WERI-Rb-1 (cell line): Measurements from ENCODE around the gene ABHD6.

Source experiments
- DNase-seq: peaks from one replicate; pipeline ENCODE4 v3.0.0-alpha.2; 2020
- H3K27ac ChIP-seq: fragments of 250-450 bp; sonication (Bioruptor Pico); 2 replicates; pipeline ENCODE4 v1.5.1; 2020; ENCODE audit warnings: mild to moderate bottlenecking, moderate library complexity
- H3K27me3 ChIP-seq: fragments of 250-450 bp; sonication (Bioruptor Pico); 2 replicates; pipeline ENCODE4 v1.5.1; 2021; ENCODE audit warnings: mild to moderate bottlenecking, low read depth, moderate library complexity; ENCODE audit not compliant: insufficient read depth, severe bottlenecking
- H3K36me3 ChIP-seq: fragments of 250-450 bp; sonication (Bioruptor Pico); 2 replicates; pipeline ENCODE4 v1.5.1; 2020; ENCODE audit warnings: mild to moderate bottlenecking, moderate library complexity
- H3K4me3 ChIP-seq: 2 replicates; pipeline ENCODE4 v1.5.1; 2011; ENCODE audit warnings: low read depth, mild to moderate bottlenecking, control low read depth, low read length
- H3K9me3 ChIP-seq: fragments of 250-450 bp; sonication (Bioruptor Pico); 2 replicates; pipeline ENCODE4 v1.5.1; 2021; ENCODE audit warnings: mild to moderate bottlenecking, moderate library complexity; ENCODE audit not compliant: severe bottlenecking
- CTCF ChIP-seq: IDR thresholded peaks from 2 replicates; pipeline ENCODE4 v1.5.1; 2011; ENCODE audit warnings: low read depth, mild to moderate bottlenecking, control low read depth, inconsistent platforms, low read length

The ABHD6 gene

GRCh38 chr3:58317811-58318210 is 80.2 kb downstream of the ABHD6 start:
- Histone ChIP-seq H3K27ac (no peak overlapping the region), H3K36me3 (peaks cover 51% of the 10 kb centered on the region), H3K9me3 (no peaks in the 10 kb centered on the region), H3K27me3 (no peaks in the 10 kb centered on the region), H3K4me3 (no peak overlapping the region)
- DNase-seq = no peak
- no peak for TF ChIP-seq CTCF

GRCh38 chr3:58321791-58322190 is 84.2 kb downstream of the ABHD6 start:
- TF ChIP-seq CTCF = no peak
- Histone ChIP-seq H3K36me3 (peaks cover 16% of the 10 kb centered on the region), H3K9me3 (no peaks in the 10 kb centered on the region), H3K27me3 (no peaks in the 10 kb centered on the region), H3K27ac (no peak overlapping the region), H3K4me3 (no peak overlapping the region)
- DNase-seq = no peak

GRCh38 chr3:58322793-58323192 is 85.2 kb downstream of the ABHD6 start:
- Histone ChIP-seq H3K36me3 (peaks cover 6% of the 10 kb centered on the region), H3K4me3 (no peak overlapping the region), H3K9me3 (no peaks in the 10 kb centered on the region), H3K27me3 (no peaks in the 10 kb centered on the region), H3K27ac (no peak overlapping the region)
- no peak for TF ChIP-seq CTCF
- no peak for DNase-seq

GRCh38 chr3:58323529-58324390 is 86.2 kb downstream of the ABHD6 start:
- Histone ChIP-seq H3K4me3 (no peak overlapping the region), H3K9me3 (no peaks in the 10 kb centered on the region), H3K27me3 (no peaks in the 10 kb centered on the region), H3K27ac (no peak overlapping the region), H3K36me3 (peaks cover 2% of the 10 kb centered on the region)
- DNase-seq = no peak
- TF ChIP-seq CTCF = no peak

- Histone ChIP-seq H3K27ac (no peak overlapping the region), H3K9me3 (no peaks in the 10 kb centered on the region), H3K4me3 (no peak overlapping the region), H3K27me3 (no peaks in the 10 kb centered on the region), H3K36me3 (peaks cover 2% of the 10 kb centered on the region; the same call in 1 of the 2 replicates)
- DNase-seq = no peak
- TF ChIP-seq CTCF = no peak
Observed at GRCh38 chr3:58324391-58325390, 87.1 kb downstream of the ABHD6 start.
